Neural crest cell (in vitro differentiated cells): ENCODE measurements around the gene APBB3. TPM values are rescaled to one million over a fixed set of nuclear protein-coding genes. Genes with fewer than 3 reads are reported as not detected.

Source experiments
- DNase-seq: peaks from one replicate; pipeline ENCODE4 v3.0.0; 2021; ENCODE audit warnings: low read depth, mixed read lengths, low spot score
- H3K27ac Mint-ChIP-seq: one replicate; pipeline ENCODE4 v1.8.0; 2021; ENCODE audit warnings: mild to moderate bottlenecking, mixed read lengths; ENCODE audit not compliant: unreplicated experiment
- H3K27me3 Mint-ChIP-seq: 2 replicates; pipeline ENCODE4 v1.8.0; 2021; ENCODE audit warnings: low read depth, mild to moderate bottlenecking, mixed read lengths
- H3K36me3 Mint-ChIP-seq: 2 replicates; pipeline ENCODE4 v1.8.0; 2021; ENCODE audit warnings: low read depth, mild to moderate bottlenecking, mixed read lengths
- H3K4me1 Mint-ChIP-seq: 2 replicates; pipeline ENCODE4 v1.8.0; 2021; ENCODE audit warnings: mixed read lengths
- H3K4me3 Mint-ChIP-seq: one replicate; pipeline ENCODE4 v1.8.0; 2021; ENCODE audit warnings: mild to moderate bottlenecking, mixed read lengths
- H3K9me3 Mint-ChIP-seq: 2 replicates; pipeline ENCODE4 v1.8.0; 2021; ENCODE audit warnings: mixed read lengths
- total RNA-seq: library from RNA; stranded (reverse); gene quantifications from 2 replicates; pipeline ENCODE4 v1.2.1, GENCODE V29; 2021
- TF ChIP-seq, protein P1 (sequence below): fragments of 200-600 bp; sonication (generic); conservative IDR thresholded peaks from 2 replicates; pipeline ENCODE4 v1.5.0; 2021; ENCODE audit warnings: antibody characterized with exemption, mild to moderate bottlenecking

Gene APBB3
- total RNA-seq, 1 donor from 2014 or later: 36.2 TPM

DNA sequence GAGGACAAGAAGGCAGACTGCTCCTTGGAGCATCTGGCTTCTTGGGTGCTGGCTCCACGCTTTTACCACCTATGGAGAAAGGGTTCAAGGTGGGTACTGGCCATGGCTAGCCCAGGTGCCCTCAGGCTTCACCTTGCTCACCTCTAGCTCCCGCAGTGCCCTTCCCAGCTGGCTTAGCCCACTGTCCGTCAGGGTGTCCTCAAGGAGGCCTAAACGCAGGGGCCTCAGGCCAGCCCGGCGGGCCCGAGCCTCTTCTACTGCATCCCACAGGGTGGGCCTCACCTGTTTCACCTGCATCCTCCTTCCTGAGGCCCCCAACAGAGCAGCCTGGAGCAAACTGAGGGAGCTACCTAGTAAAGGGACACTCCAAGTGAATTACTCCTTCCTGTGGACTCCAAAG lies 9.3 kb upstream of the APBB3 start:
- DNase-seq: no peak
- Mint-ChIP-seq H3K4me3 (no peak overlapping the region), H3K27me3 (no peaks in the 10 kb centered on the region), H3K27ac (no peak overlapping the region), H3K36me3 (no peaks in the 10 kb centered on the region), H3K4me1 (peaks cover 11% of the 10 kb centered on the region), H3K9me3 (no peaks in the 10 kb centered on the region)
- TF ChIP-seq, protein P1, sequence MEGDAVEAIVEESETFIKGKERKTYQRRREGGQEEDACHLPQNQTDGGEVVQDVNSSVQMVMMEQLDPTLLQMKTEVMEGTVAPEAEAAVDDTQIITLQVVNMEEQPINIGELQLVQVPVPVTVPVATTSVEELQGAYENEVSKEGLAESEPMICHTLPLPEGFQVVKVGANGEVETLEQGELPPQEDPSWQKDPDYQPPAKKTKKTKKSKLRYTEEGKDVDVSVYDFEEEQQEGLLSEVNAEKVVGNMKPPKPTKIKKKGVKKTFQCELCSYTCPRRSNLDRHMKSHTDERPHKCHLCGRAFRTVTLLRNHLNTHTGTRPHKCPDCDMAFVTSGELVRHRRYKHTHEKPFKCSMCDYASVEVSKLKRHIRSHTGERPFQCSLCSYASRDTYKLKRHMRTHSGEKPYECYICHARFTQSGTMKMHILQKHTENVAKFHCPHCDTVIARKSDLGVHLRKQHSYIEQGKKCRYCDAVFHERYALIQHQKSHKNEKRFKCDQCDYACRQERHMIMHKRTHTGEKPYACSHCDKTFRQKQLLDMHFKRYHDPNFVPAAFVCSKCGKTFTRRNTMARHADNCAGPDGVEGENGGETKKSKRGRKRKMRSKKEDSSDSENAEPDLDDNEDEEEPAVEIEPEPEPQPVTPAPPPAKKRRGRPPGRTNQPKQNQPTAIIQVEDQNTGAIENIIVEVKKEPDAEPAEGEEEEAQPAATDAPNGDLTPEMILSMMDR: no peak

DNA sequence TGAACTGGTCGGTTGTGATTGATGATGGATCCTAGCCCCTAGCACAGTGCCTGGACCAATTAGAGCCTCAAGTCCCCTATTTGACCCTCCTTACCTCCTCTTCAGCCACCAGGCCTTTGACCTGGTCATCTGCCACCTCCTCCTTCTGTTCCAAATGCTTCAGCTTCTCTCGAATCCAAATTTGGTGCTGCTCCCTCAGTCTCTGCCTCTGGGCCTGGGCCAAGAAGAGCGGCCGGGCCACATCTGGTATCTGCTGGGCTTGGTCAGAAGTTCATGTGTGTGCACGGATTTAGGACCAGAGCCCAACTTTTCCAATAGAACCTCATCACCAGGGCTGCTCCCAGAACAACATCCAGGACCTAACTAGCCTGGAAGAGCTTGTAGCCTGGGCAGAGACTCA lies 6.7 kb upstream of the APBB3 start:
- no peaks in the 10 kb centered on the region for H3K27me3 Mint-ChIP-seq

DNA sequence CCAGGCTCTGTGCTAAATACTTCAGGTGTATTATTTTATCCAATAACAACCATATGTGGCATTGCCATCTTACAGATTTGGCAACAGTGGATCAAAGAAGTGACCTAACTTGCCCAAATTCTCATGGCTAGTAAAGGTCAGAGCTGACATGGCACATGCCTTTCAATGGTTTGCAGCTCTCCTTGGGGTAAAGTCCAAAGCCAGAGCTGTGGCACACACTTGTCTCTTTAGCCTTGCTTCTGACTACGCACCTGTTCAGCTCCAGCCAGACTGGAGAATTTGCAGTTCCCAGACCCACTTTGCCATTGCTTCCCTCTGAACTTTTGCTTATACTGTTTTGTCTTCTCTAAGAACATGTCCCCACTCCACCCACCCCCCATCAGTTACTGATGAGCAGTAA lies 6.1 kb upstream of the APBB3 start:
- DNase-seq: no peak
- peaks cover 7% of the 10 kb centered on the region for H3K4me1 Mint-ChIP-seq
- no peaks in the 10 kb centered on the region for H3K27me3 Mint-ChIP-seq
- TF ChIP-seq, protein P1: no peak
- no peak overlapping the region for H3K27ac Mint-ChIP-seq
- H3K9me3 Mint-ChIP-seq: no peaks in the 10 kb centered on the region
- H3K4me3 Mint-ChIP-seq: no peak overlapping the region
- H3K36me3 Mint-ChIP-seq: peaks cover 3% of the 10 kb centered on the region

More for the DNA sequence above, 6.7 kb upstream of the APBB3 start:
- Mint-ChIP-seq H3K4me1 (peaks cover under 1% of the 10 kb centered on the region), H3K9me3 (no peaks in the 10 kb centered on the region), H3K36me3 (peaks cover 3% of the 10 kb centered on the region), H3K27ac (no peak overlapping the region), H3K4me3 (peak overlapping the region; percentile 44)
- DNase-seq: no peak
- TF ChIP-seq, protein P1: no peak

- DNase-seq: no peak
- peaks cover 11% of the 10 kb centered on the region for H3K4me1 Mint-ChIP-seq
- H3K27ac Mint-ChIP-seq: no peak overlapping the region
- no peaks in the 10 kb centered on the region for H3K9me3 Mint-ChIP-seq
- H3K27me3 Mint-ChIP-seq: no peaks in the 10 kb centered on the region
- TF ChIP-seq, protein P1: no peak
- peaks cover 3% of the 10 kb centered on the region for H3K36me3 Mint-ChIP-seq
- peak overlapping the region; percentile 27 for H3K4me3 Mint-ChIP-seq
Observed at GRCh38 chr5:140570058-140570457, 5.7 kb upstream of the APBB3 start.

GRCh38 chr5:140569197-140569596 lies 4.8 kb upstream of the APBB3 start:
- H3K9me3 Mint-ChIP-seq: no peaks in the 10 kb centered on the region
- peak overlapping the region; percentile 79 for H3K4me3 Mint-ChIP-seq
- TF ChIP-seq, protein P1: no peak
- no peak for DNase-seq
- no peaks in the 10 kb centered on the region for H3K27me3 Mint-ChIP-seq
- H3K27ac Mint-ChIP-seq: no peak overlapping the region
- peaks cover 3% of the 10 kb centered on the region for H3K36me3 Mint-ChIP-seq
- H3K4me1 Mint-ChIP-seq: peaks cover 18% of the 10 kb centered on the region
